Tibial nerve (tissue), 4 donors: ENCODE measurements around the gene TYSND1. TPM values are rescaled to one million over a fixed set of nuclear protein-coding genes. Genes with fewer than 3 reads are reported as not detected.
"Not testable (repeated sequence)": the region's sequence is repeated elsewhere in the genome, so short reads cannot be mapped to it uniquely, and the experiment has no call there.

Experiments used
- DNase-seq, 2 donors: peaks; one replicate each; pipeline ENCODE4 v3.0.0-alpha.2; 2019; ENCODE audit warnings: low spot score in 2 of 2
- H3K27ac ChIP-seq, 4 donors: fragments of 200-600 bp; sonication (generic) in 3 of 4; one replicate each; pipeline ENCODE4 v1.5.1; 2017 to 2019; ENCODE audit warnings: mild to moderate bottlenecking in 1 of 4
- H3K27me3 ChIP-seq, 2 donors: fragments of 200-600 bp; sonication (generic) in 1 of 2; one replicate each; pipeline versions ENCODE4 v1.5.1 to v1.6.0; 2017 to 2019
- H3K36me3 ChIP-seq, 3 donors: fragments of 200-600 bp; sonication (generic); one replicate each; pipeline ENCODE4 v1.5.1; 2018 to 2019
- H3K4me1 ChIP-seq, 4 donors: fragments of 200-600 bp; sonication (generic) in 3 of 4; one replicate each; pipeline ENCODE4 v1.5.1; 2017 to 2019
- H3K4me3 ChIP-seq, 4 donors: fragments of 200-600 bp; sonication (generic) in 3 of 4; one replicate each; pipeline ENCODE4 v1.5.1; 2017 to 2019; ENCODE audit warnings: mild to moderate bottlenecking in 1 of 4, moderate library complexity in 1 of 4
- H3K9me3 ChIP-seq, 4 donors: fragments of 200-600 bp; sonication (generic) in 3 of 4; one replicate each; pipeline ENCODE4 v1.5.1; 2017 to 2019
- EP300 ChIP-seq, 2 donors: sonication (generic); formaldehyde crosslinking; IDR thresholded peaks; one replicate each; pipeline ENCODE4 v1.6.1; 2017; ENCODE audit warnings: antibody characterized with exemption in 2 of 2, mild to moderate bottlenecking in 1 of 2
- POLR2A ChIP-seq, 2 donors: fragments of 450-650 bp; IDR thresholded peaks; one replicate each; pipeline ENCODE4 v1.6.1; 2017; ENCODE audit warnings: antibody characterized with exemption in 2 of 2, mild to moderate bottlenecking in 2 of 2, moderate library complexity in 2 of 2
- WGBS, 2 donors: methylation state at CpG; one replicate each; pipeline ENCODE4 v1.1.5; 2018; 5-methylcytosine and 5-hydroxymethylcytosine counted together
- total RNA-seq, 4 donors: library from RNA; depleted of rRNA; stranded (reverse); fragments of >200 nt; gene quantifications; one replicate each; pipeline ENCODE4 v1.1.0, GENCODE V29; 2016
- TF ChIP-seq, protein P1 (sequence below), 5 experiments: fragments of 200-600 bp in 3 of 5; fragments of 450-650 bp in 2 of 5; sonication (generic) in 3 of 5; IDR thresholded peaks; one replicate each; pipeline ENCODE4 v1.5.1; 2016 to 2019; ENCODE audit warnings: antibody characterized with exemption in 5 of 5, mild to moderate bottlenecking in 3 of 5, moderate library complexity in 2 of 5

The TYSND1 gene
- total RNA-seq, 4 donors from 2014 or later = 15.3 to 26.1 (median 19.1) TPM

DNA sequence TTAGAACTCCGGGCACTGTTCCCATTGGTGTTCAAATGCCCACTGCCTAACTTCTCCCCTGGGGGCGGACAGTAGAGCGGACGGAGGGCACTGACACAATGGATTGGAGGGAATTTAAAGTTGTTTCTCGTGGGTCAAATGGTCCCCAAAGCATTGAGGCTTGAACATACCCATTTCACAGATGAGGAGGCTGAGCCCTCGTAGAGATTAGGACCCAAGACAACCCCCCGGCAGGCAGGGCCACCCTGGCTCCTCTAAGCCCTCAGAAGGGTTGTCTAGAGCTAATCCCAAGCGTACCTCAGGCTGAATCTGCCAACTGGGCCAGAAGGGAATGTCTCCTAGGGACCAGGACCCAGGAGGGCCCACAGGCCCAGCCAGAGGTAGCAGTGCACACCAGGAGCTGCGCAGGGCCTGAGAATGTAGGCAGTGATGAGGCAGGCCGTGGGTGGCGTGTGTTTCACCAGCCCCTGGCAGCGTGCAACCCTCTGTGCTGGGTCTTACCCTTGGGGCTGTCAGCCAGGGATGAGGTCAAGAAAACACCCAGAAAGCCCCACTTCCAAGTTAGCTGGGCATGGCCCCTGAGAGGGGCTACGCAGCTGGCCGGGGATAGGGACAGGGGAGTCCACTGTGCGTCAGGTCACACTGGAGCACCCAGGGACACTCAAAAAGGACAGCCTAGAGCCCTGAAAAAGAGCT is 19.7 kb downstream of the TYSND1 start:
- Histone ChIP-seq H3K4me3 (no peak overlapping the region), H3K27ac (no peak overlapping the region), H3K9me3 (no peaks in the 10 kb centered on the region), H3K27me3 (no peaks in the 10 kb centered on the region), H3K36me3 (peaks cover 0 to 18% (median 0%) of the 10 kb centered on the region in 3 donors), H3K4me1 (peaks cover 0 to 14% (median 4%) of the 10 kb centered on the region in 4 donors)
- WGBS, 2 donors = 88 to 93% methylated on average over 15 of the region's 15 CpGs
- TF ChIP-seq, protein P1, sequence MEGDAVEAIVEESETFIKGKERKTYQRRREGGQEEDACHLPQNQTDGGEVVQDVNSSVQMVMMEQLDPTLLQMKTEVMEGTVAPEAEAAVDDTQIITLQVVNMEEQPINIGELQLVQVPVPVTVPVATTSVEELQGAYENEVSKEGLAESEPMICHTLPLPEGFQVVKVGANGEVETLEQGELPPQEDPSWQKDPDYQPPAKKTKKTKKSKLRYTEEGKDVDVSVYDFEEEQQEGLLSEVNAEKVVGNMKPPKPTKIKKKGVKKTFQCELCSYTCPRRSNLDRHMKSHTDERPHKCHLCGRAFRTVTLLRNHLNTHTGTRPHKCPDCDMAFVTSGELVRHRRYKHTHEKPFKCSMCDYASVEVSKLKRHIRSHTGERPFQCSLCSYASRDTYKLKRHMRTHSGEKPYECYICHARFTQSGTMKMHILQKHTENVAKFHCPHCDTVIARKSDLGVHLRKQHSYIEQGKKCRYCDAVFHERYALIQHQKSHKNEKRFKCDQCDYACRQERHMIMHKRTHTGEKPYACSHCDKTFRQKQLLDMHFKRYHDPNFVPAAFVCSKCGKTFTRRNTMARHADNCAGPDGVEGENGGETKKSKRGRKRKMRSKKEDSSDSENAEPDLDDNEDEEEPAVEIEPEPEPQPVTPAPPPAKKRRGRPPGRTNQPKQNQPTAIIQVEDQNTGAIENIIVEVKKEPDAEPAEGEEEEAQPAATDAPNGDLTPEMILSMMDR (IDR thresholded peaks at IDR 0.05) = no peak
- TF ChIP-seq EP300 (IDR thresholded peaks at IDR 0.05) (no peak), POLR2A (IDR thresholded peaks at IDR 0.05) (no peak)
- DNase-seq = no peak

DNA sequence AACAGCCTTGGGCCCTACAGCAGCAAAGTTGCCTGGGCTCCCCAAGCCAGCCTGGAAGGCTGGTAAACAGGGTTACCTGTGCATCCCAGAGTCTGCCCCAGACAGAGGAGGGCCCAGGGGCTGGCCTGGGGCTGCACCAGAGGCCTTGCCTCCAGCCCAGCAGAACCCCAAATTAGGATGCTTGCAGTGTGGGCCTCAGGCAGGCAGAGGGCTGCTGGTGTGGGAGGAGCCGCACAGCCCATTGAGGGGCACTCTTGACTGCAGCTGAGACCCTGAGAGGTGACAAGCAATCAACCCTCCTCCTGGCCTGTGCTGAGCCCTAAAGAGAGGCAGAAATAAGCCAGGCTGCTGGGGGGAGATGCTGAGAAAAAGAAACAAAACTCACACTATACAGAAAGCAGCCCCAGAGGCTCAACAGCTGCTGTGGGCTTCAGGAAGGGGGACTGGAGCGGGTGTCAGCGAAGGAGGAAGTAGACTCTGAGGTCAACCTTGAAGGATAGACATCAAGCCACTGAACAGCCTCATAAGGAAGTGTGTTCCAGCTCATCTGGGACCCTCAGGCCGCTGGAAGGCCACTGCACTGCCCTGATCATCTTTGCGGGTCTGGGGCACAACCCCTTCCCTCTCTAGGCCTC is 20.5 kb downstream of the TYSND1 start:
- WGBS, 2 donors = 63 to 73% methylated on average over 5 of the region's 5 CpGs
- no peak for DNase-seq
- no peak overlapping the region for H3K27ac ChIP-seq
- no peaks in the 10 kb centered on the region for H3K27me3 ChIP-seq
- H3K4me3 ChIP-seq = no peak overlapping the region
- no peak for TF ChIP-seq EP300 (IDR thresholded peaks at IDR 0.05)
- H3K4me1 ChIP-seq = peaks cover 0 to 6% (median under 1%) of the 10 kb centered on the region in 4 donors
- H3K36me3 ChIP-seq = peaks cover 0 to 18% (median 0%) of the 10 kb centered on the region in 3 donors
- no peaks in the 10 kb centered on the region for H3K9me3 ChIP-seq

DNA sequence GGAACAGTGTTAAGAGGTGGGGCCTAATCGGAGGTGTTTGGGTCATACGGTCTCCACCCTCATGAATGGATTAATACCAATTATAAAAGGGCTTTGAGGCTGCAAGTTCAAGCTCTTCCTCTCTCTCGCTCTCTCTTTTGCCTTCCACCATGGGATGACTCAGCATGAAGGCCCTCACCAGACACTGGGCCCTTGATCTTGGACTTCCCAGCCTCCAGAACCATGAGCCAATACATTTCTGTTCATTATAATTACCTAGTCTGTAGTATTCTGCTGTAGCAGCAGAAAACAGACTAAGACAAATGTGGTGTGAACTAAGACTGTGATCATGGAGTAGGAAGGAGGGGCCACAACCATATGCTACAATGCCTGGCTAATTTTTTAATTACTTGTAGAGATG is 21.6 kb downstream of the TYSND1 start:
- 89 to 95% methylated on average over 3 of the region's 3 CpGs for WGBS, 2 donors

GRCh38 chr10:70124415-70124814 is 22.1 kb downstream of the TYSND1 start:
- H3K27me3 ChIP-seq = no peaks in the 10 kb centered on the region
- no peak for DNase-seq
- 87 to 94% methylated on average over 1 of the region's 1 CpG for WGBS, 2 donors
- TF ChIP-seq POLR2A (IDR thresholded peaks at IDR 0.05) (no peak), EP300 (IDR thresholded peaks at IDR 0.05) (no peak)
- TF ChIP-seq, protein P1 (IDR thresholded peaks at IDR 0.05) = no peak
- H3K4me1 ChIP-seq = no peaks in the 10 kb centered on the region
- H3K9me3 ChIP-seq = no peaks in the 10 kb centered on the region
- no peak overlapping the region for H3K4me3 ChIP-seq
- H3K36me3 ChIP-seq = peaks cover 0 to 34% (median 0%) of the 10 kb centered on the region in 3 donors
- no peak overlapping the region for H3K27ac ChIP-seq

More for the DNA sequence above, 21.6 kb downstream of the TYSND1 start:
- no peaks in the 10 kb centered on the region for H3K27me3 ChIP-seq
- no peak for TF ChIP-seq POLR2A (IDR thresholded peaks at IDR 0.05)
- TF ChIP-seq, protein P1 (IDR thresholded peaks at IDR 0.05) = no peak
- no peak for TF ChIP-seq EP300 (IDR thresholded peaks at IDR 0.05)
- H3K36me3 ChIP-seq = peaks cover 0 to 29% (median 0%) of the 10 kb centered on the region in 3 donors
- DNase-seq = no peak
- H3K27ac ChIP-seq = no peak overlapping the region
- no peaks in the 10 kb centered on the region for H3K9me3 ChIP-seq
- H3K4me1 ChIP-seq = no peaks in the 10 kb centered on the region
- no peak overlapping the region for H3K4me3 ChIP-seq

GRCh38 chr10:70123817-70124216 is 22.7 kb downstream of the TYSND1 start:
- Histone ChIP-seq H3K27ac (no peak overlapping the region), H3K4me1 (no peaks in the 10 kb centered on the region), H3K36me3 (peaks cover 0 to 40% (median 0%) of the 10 kb centered on the region in 3 donors), H3K27me3 (no peaks in the 10 kb centered on the region), H3K9me3 (no peaks in the 10 kb centered on the region), H3K4me3 (no peak overlapping the region)
- WGBS, 2 donors = 88 to 95% methylated on average over 9 to 10 of the region's 10 CpGs
- TF ChIP-seq EP300 (IDR thresholded peaks at IDR 0.05) = no peak
- TF ChIP-seq, protein P1 (IDR thresholded peaks at IDR 0.05) = no peak
- no peak for TF ChIP-seq POLR2A (IDR thresholded peaks at IDR 0.05)
- DNase-seq = no peak

GRCh38 chr10:70123166-70123565 is 23.3 kb downstream of the TYSND1 start:
- not testable (repeated sequence) for DNase-seq, H3K27ac ChIP-seq, H3K4me1 ChIP-seq, H3K27me3 ChIP-seq, H3K4me3 ChIP-seq, H3K9me3 ChIP-seq
- peaks cover 0 to 46% (median 0%) of the 10 kb centered on the region in 3 donors for H3K36me3 ChIP-seq
- WGBS, 2 donors = 95 to 98% methylated on average over 9 of the region's 9 CpGs
